NCI-H510A (cell line): Measurements from ENCODE around the gene KLK14.

ENCODE experiments used
- DNase-seq: peaks from one replicate; lab custom pipeline; 2025; lab: John Stamatoyannopoulos, UW

KLK14 gene, protein sequence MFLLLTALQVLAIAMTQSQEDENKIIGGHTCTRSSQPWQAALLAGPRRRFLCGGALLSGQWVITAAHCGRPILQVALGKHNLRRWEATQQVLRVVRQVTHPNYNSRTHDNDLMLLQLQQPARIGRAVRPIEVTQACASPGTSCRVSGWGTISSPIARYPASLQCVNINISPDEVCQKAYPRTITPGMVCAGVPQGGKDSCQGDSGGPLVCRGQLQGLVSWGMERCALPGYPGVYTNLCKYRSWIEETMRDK

DNA sequence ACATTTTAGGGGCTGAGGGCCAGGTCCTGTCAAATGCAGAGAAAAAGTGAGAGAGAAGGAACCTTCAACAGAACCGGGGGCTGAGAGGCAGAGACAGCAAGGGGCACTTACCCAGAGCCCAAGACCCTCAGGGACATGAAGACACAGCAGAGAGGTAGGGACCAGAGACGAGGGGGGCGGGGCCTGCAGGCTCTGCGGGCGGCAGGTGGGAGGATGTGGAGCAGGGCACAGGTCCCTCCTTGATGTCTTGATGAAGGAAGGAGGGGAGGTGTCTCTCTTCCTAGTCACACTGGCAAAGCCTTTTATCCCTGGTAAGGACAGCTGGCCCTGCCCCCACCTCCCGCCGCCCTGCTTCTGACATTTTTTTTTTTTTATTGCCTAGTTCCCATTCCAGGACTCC lies at the start of gene KLK14:
TSS of gene KLK14 (minus strand) at position 277 of the 400 bp plus-strand sequence. CDS start at position 4, 273 bp downstream.
- no peak for DNase-seq

DNA sequence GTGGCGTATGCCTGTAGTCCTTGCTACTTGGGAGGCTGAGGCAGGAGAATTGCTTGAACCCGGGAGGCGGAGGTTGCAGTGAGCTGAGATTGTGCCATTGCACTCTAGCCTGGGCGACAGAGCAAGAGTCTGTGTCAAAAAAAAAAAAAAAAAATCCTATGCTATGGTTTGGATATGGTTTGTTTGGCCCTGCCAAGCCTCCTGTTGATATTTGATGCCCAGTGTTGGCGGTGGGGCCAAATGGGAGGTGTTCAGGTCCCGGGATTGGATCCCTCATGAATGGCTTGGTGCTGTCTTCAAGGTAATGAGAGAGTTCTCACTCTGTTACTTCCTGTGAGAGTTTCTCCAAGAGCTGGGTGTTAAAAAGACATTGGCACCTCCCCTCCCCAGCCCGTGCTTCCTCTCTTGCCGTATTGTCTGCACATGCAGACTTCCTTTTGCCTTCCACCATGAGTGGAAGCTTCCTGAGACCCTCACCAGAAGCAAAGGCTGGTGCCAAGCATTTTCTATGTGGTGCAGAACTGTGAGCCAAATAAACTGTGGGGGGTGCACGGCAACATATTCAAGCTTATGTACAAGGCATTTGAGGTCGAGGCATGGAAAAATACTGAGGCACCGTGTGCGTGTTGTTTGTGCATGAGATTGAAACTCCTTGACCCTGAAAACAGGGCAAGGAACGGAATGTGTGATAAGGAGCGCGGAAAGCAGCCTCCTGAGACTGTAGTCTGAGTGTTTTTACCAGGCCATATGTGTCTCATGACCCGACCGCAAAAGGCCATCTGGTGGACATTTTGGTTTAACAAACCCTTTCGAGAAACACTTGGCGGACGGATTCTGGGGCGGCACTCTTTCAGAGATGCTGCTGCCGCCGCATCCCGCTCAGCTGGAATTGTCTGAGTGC lies 49.3 kb upstream of the KLK14 start:
- DNase-seq: no peak

DNA sequence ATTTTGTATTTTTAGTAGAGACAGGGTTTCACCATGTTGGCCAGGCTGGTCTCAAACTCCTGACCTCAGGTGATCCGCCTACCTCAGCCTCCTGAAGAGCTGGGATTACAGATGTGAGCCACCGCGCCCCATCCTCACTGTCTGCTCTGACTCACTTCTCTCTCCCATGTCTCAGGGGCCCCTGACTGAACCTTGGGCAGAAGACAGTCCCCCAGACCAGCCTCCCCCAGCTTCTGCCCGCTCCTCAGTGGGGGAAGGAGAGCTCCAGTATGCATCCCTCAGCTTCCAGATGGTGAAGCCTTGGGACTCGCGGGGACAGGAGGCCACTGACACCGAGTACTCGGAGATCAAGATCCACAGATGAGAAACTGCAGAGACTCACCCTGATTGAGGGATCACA lies 47.0 kb upstream of the KLK14 start:
- no peak for DNase-seq

DNA sequence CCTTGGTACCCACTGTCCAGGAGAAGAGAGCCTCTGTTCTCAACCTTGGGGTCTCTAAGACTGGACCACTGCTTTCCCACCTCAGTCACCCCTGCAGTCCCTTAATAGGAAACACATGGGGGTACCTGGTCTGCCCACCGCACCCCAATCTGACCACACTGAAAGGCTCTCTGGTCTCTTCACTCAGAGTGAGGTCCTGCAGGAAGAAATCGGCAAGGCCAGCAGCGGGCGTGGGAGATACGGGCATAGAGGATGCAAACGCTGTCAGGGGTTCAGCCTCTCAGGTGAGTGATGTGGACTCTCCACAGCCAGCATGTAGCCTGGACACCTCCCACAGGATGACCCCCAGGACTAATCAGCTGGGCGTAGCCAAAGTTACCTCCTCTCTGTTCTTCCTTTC lies 45.5 kb upstream of the KLK14 start:
- DNase-seq: no peak

DNA sequence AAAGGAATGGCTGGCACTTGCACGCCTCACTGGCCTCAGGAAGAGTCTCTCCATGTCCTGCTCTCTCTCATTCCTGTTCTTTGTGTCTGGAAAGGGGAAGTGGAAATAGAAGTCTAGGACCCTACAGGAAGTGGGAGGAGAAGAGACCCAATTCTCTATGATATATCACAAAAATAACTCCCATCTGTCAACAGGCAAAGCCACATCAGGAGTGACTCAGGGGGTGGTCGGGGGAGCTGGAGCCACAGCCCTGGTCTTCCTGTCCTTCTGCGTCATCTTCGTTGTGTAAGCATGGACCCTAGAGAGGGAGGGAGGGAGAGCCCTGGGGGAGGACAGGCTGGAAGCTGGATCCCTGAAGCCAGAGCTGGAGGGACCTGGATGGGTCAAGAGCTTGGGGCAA lies 45.1 kb upstream of the KLK14 start:
- no peak for DNase-seq

DNA sequence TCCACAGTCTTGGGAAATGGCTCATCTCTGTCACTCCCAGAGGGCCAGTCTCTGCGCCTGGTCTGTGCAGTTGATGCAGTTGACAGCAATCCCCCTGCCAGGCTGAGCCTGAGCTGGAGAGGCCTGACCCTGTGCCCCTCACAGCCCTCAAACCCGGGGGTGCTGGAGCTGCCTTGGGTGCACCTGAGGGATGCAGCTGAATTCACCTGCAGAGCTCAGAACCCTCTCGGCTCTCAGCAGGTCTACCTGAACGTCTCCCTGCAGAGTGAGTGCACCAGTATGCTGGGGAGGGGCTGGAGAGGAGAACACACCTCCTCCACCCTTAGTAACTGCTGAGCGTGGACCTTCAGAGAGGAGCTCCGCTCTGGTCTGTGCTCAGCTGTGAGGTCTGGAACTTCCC lies 44.3 kb upstream of the KLK14 start:
- no peak for DNase-seq

DNA sequence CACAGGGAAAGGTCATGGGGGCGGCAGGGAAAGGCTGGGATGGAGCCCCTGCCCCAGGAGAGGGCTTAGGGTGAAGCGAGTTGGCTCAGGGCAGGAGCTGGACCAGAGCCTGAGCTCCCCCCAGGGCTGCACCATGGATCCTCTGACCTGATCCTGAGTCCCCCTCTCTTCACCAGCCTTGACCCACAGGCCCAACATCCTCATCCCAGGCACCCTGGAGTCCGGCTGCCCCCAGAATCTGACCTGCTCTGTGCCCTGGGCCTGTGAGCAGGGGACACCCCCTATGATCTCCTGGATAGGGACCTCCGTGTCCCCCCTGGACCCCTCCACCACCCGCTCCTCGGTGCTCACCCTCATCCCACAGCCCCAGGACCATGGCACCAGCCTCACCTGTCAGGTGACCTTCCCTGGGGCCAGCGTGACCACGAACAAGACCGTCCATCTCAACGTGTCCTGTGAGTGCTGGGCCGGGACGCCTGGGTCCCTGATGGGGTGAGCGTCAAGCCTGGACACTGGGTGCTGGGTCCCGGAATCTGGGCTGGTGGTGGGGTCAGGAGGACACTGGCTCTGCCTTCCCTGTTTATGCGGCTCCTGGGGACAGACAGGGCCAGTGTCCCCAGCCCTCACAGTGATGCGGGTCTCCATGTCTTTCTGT lies 42.9 kb upstream of the KLK14 start:
- DNase-seq: no peak

DNA sequence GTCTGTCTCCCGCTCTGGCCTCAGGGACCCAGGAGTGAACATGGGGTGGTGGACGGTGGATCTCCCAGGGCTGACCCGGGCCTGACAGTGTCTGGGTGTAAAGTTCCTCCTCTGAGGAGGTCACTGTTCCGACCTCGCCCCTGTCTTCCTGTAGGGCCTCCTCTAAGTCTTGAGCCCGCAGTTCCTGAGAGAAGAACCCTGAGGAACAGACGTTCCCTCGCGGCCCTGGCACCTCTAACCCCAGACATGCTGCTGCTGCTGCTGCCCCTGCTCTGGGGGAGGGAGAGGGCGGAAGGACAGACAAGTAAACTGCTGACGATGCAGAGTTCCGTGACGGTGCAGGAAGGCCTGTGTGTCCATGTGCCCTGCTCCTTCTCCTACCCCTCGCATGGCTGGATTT lies 42.0 kb upstream of the KLK14 start, which contains the start of gene SIGLEC9:
TSS of gene SIGLEC9 (plus strand) at position 178 of the 400 bp plus-strand sequence. CDS start at position 247, 69 bp downstream.
- no peak for DNase-seq

DNA sequence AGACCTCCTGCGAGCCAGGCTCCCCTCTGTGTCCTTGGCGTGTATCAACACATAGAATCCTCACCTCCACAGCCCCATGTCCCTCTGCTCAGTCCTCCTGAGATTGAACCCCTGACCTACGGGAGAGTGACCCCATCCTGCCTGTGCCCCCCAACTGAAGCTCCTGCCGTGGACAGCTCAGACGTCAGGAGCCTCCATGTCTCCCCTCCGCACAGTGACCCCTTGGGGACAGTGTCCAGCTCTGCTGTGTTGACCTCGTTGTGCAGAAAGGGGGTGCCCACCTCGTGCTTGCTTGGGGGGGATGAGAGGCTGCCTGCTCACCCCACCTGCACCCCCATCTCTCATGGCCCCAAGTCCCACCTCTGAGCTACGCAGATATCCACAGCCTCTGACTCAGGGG lies 41.5 kb upstream of the KLK14 start:
- DNase-seq: no peak

DNA sequence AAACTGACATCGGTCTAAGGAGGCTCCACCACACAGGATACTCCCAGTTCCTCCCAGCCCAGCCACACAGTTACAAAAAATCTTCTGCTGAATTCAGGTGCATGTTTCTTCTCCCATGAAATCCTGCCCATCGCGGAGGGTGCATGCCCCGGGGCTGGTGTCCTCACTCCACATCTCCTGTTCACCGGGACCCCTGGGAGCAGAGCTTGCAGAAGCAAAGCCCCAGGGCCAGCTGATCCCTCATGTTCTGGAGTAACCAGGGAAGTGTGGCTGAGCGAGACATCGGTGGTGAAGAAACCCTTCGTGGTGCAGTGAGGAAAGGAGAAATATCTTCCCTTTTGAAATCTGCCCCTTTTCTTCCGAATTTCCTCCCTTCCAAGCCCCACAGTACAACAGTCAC lies 41.1 kb upstream of the KLK14 start:
- no peak for DNase-seq

DNA sequence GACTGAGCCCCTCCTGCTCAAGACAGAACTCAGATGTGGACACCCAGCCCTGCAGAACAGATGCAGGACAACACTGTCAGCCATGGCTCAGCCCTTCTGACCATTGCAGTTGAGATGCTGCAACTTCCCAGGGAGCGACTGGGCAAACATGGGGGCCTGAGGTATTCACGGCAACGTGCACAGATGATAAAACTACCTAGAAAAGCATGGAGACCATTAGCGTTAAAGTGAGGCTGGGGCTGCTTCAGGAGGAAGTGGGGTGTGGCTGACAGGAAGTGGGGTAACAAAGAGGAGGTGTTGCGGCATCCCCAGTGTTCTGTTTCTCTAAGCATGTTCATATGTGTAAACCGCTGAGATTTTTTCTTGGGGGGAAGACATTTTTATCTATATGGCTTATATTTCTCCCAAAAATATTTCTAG lies 40.7 kb upstream of the KLK14 start:
- no peak for DNase-seq

DNA sequence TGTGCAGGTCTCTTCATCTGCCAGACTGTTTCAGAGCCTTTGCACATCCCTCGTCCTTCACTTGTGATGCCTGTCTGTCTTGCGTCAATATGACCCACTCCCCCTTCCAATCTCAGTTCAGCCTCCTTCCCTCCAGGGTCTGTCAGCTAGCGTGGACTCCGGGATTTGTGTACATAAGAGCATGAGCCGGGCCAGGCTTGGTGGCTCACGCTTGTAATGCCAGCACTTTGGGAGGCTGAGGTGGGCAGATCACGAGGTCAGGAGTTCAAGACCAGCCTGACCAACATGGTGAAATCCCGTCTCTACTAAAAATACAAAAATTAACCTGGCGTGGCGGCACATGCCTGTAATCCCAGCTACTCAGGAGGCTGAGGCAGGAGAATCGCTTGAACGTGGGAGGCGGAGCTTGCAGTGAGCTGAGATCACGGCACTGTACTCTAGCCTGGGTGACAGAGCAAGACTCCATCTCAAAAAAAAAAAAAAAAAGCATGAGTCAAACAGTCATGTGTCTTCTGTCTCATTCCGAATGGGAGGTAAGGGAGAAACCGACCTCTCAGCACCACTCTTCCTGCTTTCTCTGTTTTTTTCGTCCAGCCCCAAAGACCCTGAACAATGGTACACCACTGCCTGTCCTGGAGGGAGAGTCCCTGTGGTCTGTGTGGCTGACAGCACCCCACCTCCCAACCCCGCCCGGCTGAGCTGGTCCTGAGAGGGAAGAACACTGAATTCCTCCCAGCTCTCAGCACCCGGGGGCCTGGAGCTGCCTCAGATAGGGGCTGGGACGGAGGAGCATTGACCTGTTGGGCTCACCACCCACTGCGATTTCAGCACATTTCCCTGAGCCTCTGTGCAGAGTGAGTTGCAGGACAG lies 39.7 kb upstream of the KLK14 start:
- DNase-seq: no peak

DNA sequence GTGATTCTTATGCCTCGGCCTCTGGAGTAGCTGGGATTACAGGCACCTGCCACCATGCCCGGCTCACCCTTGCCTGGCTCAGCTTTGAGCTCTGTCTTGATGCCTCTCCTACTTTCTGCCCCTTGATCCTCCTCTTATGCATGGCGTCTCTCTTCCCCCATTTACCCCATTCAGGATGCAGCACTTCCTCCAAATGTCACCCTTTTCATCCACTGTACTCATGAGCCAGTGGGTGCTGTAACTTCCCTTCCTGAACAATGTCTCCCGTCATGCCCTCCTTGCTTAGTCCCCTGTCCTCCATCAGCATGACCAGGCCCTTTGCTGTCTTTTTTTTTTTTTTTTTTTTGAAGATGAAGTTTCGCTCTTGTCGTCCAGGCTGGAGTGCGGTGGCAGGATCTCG lies 38.6 kb upstream of the KLK14 start:
- no peak for DNase-seq

DNA sequence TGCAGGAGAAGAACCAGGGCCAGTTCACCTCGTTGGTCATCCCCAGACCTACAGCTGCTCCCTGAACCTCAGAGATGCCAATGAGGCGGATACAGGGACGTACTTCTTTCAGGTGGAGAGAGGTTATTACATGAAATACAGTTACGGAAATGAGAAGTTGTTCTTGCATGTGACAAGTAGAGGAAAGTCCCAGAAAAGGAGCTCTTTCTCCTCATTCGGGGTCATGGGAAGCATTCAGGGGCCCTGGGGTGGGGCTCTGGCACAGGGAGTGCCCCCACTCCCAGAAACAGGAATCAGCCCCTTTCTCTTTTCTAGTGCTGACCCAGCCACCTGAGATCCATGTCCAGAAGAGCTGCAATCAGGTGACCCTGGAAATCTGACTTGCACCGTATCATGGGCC lies 37.5 kb upstream of the KLK14 start:
- DNase-seq: no peak

DNA sequence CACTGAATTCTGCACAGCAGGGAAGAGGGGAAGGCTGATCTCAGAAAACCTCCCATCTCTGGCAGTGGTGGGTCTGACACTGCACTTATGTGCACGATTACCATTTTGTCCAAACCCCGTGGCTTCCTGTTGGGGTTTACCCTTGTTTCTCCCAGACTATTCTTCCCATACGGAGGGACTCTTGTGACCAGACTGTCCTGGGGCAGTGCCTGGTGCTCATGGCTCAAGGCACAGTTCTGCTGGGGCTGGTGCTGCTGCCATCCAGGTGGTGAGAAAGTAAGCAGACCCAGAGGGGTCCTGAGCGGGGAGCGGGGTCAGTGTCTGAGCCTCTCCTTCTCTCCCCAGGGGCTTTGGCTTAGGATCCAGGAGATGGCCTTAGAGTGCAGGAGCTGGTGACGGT lies 36.9 kb upstream of the KLK14 start:
- no peak for DNase-seq

DNA sequence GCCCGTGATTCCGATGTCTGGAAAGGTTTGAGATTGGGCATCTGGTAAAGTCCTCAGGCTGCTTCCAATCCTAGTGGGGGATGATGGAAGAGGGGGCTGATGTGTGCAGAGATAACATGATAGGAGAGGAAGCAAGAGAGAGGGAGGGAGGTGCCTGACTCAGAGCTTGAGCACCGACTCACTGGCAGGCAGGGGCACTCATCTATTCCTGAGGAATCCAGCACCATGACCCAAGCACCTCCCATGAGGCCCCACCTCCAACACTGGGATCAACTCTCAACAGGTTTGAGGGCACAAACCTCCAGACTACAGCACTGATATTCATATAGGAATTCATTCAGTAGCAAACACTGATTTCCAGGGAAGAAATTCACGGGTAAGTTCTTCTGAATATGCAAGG lies 36.4 kb upstream of the KLK14 start:
- no peak for DNase-seq

DNA sequence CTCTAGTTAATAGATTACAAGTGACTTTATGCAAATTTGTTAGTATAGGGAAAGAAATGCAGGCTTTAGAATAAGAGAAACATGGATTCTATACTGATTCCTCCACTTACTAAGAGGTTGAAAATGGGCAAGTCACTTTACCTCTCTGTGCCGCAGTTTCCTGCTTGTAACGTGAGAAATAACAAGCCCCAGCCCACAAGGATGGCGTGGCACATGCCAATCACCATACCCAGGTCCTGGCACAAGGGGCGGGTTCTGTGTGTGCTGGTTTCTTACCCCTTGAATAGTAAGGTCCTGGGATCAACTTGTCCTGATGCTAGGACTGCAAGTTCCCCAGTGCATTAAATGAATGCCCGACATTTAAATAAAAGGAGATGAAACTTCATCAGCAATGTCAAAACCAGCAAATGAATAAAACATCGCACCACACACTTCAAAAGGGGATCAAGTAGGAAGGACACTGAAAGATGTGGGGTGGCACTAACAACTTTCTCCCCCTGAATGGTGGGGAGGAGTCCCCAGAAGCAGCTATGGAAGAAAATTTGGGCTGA lies 34.1 kb upstream of the KLK14 start:
- no peak for DNase-seq

DNA sequence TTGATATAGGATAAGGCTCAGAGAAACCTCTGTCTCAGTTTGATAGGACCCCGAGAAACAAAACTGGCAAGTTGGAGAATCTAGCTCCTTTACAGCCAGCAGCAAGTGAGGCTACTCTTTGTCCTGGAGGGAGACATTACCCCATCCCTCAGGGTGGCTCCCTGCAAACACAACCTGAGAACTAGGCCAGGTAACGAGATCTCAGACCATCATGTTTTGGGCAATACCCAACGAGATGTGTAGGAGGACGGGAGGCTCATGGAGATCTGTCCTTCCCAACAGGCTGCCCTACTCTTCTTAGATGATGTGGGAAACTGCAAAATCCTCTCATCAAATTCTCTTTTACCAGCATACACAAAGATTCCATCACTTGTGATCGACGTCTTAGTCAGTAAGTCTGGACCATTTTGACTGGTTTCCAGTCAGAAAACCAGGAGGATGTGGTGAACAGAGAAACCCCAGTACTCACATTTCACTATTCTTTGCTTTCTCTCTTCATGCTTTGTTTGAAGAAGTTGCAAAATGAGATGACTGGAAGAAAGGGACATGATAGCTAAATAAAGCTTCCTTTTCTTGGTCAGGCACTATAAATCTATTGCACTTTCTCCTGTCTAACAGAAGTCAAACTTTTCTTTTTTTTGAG lies 31.5 kb upstream of the KLK14 start:
- DNase-seq: no peak

DNA sequence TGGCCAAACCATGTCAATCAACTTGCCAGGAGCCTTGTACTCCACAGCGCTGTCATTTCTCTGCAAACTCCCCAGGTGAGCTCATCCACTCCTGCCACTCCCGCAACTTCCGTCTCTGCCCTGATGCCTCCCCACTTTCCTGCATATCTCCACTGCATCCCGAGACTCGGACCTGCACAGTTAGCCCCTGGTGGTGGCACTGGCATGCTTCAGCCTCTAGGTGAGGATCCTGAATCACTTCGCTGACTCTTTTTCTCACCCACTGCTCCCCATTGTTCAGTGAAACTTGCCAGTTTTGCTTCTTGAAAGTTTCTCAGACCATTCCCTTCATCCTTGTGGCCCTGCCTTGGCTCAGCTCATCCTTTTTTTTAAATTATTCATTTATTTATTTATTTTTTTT lies 28.9 kb upstream of the KLK14 start:
- DNase-seq: no peak

DNA sequence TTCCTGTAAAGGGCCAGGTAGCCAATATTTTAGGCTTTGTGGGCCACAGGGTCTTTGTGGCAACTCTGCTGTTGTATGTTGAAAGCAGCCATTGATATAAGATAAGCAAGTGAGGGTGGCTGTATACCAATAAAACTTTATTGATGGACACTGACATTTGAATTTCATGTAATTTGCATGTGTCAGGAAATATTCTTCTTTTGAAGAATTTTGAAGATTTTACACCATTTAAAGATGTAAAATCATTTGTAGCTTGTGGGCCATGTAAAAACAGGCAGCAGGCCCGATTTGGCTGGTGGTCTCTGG lies 27.9 kb upstream of the KLK14 start:
- no peak for DNase-seq

DNA sequence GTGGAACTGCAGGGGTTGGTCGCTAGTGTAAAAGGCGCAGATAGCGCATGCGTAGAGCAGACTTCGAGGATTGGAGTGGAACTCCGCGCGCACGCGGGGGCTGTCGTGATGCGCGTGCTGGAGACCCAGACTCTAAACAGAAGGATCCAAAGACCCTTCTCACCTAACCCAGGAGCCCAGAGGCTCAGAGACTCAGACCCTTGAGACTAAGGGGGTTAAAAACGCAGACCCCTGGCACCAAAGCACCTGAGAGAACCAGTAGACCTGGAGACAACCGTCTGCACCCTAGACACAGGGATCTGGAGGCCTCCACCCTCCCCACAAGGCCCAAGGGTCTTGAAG lies 26.1 kb upstream of the KLK14 start:
- no peak for DNase-seq
